SU-DHL-6 (cell line): ENCODE measurements around the gene GRID1.

ENCODE experiments used
- H2AFZ ChIP-seq: fragments of 200-600 bp; sonication (generic); 2 replicates; pipeline ENCODE4 v1.6.1; 2014; ENCODE audit warnings: low read depth, mild to moderate bottlenecking, moderate library complexity, mixed read lengths, antibody characterized with exemption, low read length; ENCODE audit not compliant: severe bottlenecking
- H3F3A ChIP-seq: fragments of 200-600 bp; shearing (Covaris generic); 2 replicates; pipeline ENCODE4 v1.6.0; 2016; ENCODE audit warnings: antibody characterized with exemption, mild to moderate bottlenecking; ENCODE audit not compliant: insufficient read depth
- H3K27ac ChIP-seq: fragments of 200-600 bp; sonication (generic); 2 replicates; pipeline ENCODE4 v1.5.1; 2016; ENCODE audit warnings: low read depth, mild to moderate bottlenecking, low read length, moderate library complexity, mixed read lengths
- H3K27me3 ChIP-seq: fragments of 200-600 bp; sonication (generic), shearing (Covaris generic); 2 replicates; pipeline ENCODE4 v1.6.0; 2014; ENCODE audit warnings: mild to moderate bottlenecking, low read length
- H3K36me3 ChIP-seq: fragments of 200-600 bp; sonication (generic); 2 replicates; pipeline ENCODE4 v1.6.1; 2014; ENCODE audit warnings: mild to moderate bottlenecking, low read length, mixed read lengths
- H3K4me2 ChIP-seq: fragments of 300-600, 200-600 bp; shearing (Covaris generic), sonication (generic); 2 replicates; pipeline ENCODE4 v1.6.0; 2014; ENCODE audit warnings: low read length, low read depth, mild to moderate bottlenecking; ENCODE audit not compliant: poor library complexity, severe bottlenecking
- H3K4me3 ChIP-seq: fragments of 200-600 bp; sonication (generic); 2 replicates; pipeline ENCODE4 v1.5.1; 2014; ENCODE audit warnings: antibody characterized with exemption, low read length, mild to moderate bottlenecking, mixed read lengths; ENCODE audit not compliant: insufficient read depth, poor library complexity, severe bottlenecking
- H3K79me2 ChIP-seq: fragments of 200-600 bp; sonication (generic); 2 replicates; pipeline ENCODE4 v1.6.1; 2014; ENCODE audit warnings: mild to moderate bottlenecking, low read length, moderate library complexity; ENCODE audit not compliant: insufficient read depth
- H3K9ac ChIP-seq: fragments of 200-600 bp; sonication (generic); 2 replicates; pipeline ENCODE4 v1.7.0; 2014; ENCODE audit warnings: mild to moderate bottlenecking, low read length
- H3K9me2 ChIP-seq: fragments of 200-600 bp; sonication (generic); replicated peaks from 2 replicates; pipeline ENCODE4 v1.6.1; 2014; ENCODE audit warnings: low read length; ENCODE audit not compliant: insufficient read depth
- H3K9me3 ChIP-seq: fragments of 200-600 bp; sonication (generic); 2 replicates; pipeline ENCODE4 v1.6.1; 2014; ENCODE audit warnings: low read length, mixed read lengths; ENCODE audit not compliant: insufficient read depth
- H4K20me1 ChIP-seq: fragments of 200-600 bp; sonication (generic); 2 replicates; pipeline ENCODE4 v1.6.1; 2014; ENCODE audit warnings: low read depth, mild to moderate bottlenecking, antibody characterized with exemption, low read length, moderate library complexity, mixed read lengths
- EZH2phosphoT487 ChIP-seq: fragments of 200-600 bp; sonication (generic), shearing (Covaris generic); conservative IDR thresholded peaks from 2 replicates; pipeline ENCODE4 v1.6.1; 2018; ENCODE audit warnings: mild to moderate bottlenecking, antibody characterized with exemption, low read length, moderate library complexity, mixed read lengths
- TF ChIP-seq, protein P1 (sequence below): fragments of 200-600 bp; sonication (generic); IDR thresholded peaks from one replicate; pipeline ENCODE4 v1.5.1; 2017; ENCODE audit warnings: antibody characterized with exemption, mild to moderate bottlenecking, low read length, moderate library complexity; ENCODE audit not compliant: insufficient read depth, poor library complexity, severe bottlenecking

Gene GRID1

GRCh38 chr10:86303626-86304025 lies 63.0 kb downstream of the GRID1 start:
- no peak overlapping the region for H3K4me3 ChIP-seq
- H3K9ac ChIP-seq = no peak overlapping the region
- no peaks in the 10 kb centered on the region for H3K9me2 ChIP-seq
- TF ChIP-seq EZH2phosphoT487 = no peak
- no peaks in the 10 kb centered on the region for H3K79me2 ChIP-seq
- H2AFZ ChIP-seq = no peak overlapping the region
- H3K36me3 ChIP-seq = no peaks in the 10 kb centered on the region
- H3K27me3 ChIP-seq = no peaks in the 10 kb centered on the region
- no peaks in the 10 kb centered on the region for H3K9me3 ChIP-seq
- H3F3A ChIP-seq = no peaks in the 10 kb centered on the region
- H3K4me2 ChIP-seq = no peak overlapping the region
- no peak overlapping the region for H3K27ac ChIP-seq
- H4K20me1 ChIP-seq = no peaks in the 10 kb centered on the region

DNA sequence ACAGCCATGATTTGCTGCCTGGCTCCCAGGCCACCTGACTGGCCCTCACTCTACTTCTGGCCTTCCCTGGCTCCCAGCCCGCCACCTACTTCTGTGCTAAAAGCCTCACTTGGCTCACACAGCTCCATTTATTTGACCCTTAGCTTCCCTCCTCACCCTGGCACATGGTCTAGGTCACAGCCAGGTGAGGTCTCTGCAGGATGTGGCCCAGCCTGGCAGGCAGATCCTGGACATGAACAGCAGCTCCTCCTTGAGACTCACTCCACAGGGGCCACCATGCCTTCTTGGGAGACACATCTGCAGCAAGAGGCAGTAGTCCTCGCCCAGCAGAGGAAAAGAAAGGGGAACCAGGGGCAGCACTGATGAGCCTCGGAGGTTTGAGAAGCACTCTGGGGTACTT lies 64.6 kb downstream of the GRID1 start:
- no peaks in the 10 kb centered on the region for H3K27me3 ChIP-seq
- H3K9me2 ChIP-seq = no peaks in the 10 kb centered on the region
- H3F3A ChIP-seq = no peaks in the 10 kb centered on the region
- H2AFZ ChIP-seq = no peak overlapping the region
- no peaks in the 10 kb centered on the region for H3K9me3 ChIP-seq
- no peaks in the 10 kb centered on the region for H3K79me2 ChIP-seq
- H3K27ac ChIP-seq = no peak overlapping the region
- H3K9ac ChIP-seq = no peak overlapping the region
- no peaks in the 10 kb centered on the region for H4K20me1 ChIP-seq
- H3K4me3 ChIP-seq = no peak overlapping the region
- TF ChIP-seq EZH2phosphoT487 = no peak
- TF ChIP-seq, protein P1, sequence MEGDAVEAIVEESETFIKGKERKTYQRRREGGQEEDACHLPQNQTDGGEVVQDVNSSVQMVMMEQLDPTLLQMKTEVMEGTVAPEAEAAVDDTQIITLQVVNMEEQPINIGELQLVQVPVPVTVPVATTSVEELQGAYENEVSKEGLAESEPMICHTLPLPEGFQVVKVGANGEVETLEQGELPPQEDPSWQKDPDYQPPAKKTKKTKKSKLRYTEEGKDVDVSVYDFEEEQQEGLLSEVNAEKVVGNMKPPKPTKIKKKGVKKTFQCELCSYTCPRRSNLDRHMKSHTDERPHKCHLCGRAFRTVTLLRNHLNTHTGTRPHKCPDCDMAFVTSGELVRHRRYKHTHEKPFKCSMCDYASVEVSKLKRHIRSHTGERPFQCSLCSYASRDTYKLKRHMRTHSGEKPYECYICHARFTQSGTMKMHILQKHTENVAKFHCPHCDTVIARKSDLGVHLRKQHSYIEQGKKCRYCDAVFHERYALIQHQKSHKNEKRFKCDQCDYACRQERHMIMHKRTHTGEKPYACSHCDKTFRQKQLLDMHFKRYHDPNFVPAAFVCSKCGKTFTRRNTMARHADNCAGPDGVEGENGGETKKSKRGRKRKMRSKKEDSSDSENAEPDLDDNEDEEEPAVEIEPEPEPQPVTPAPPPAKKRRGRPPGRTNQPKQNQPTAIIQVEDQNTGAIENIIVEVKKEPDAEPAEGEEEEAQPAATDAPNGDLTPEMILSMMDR = no peak
- no peaks in the 10 kb centered on the region for H3K36me3 ChIP-seq
- no peak overlapping the region for H3K4me2 ChIP-seq

GRCh38 chr10:86300931-86301830 lies 65.4 kb downstream of the GRID1 start:
- Histone ChIP-seq H2AFZ (no peak overlapping the region), H4K20me1 (no peaks in the 10 kb centered on the region), H3K79me2 (no peaks in the 10 kb centered on the region), H3K27me3 (no peaks in the 10 kb centered on the region), H3F3A (no peaks in the 10 kb centered on the region), H3K9ac (no peak overlapping the region), H3K27ac (no peak overlapping the region), H3K9me2 (no peaks in the 10 kb centered on the region), H3K9me3 (no peaks in the 10 kb centered on the region), H3K4me2 (no peak overlapping the region), H3K4me3 (no peak overlapping the region), H3K36me3 (no peaks in the 10 kb centered on the region)
- TF ChIP-seq EZH2phosphoT487 = no peak
- TF ChIP-seq, protein P1 = no peak

DNA sequence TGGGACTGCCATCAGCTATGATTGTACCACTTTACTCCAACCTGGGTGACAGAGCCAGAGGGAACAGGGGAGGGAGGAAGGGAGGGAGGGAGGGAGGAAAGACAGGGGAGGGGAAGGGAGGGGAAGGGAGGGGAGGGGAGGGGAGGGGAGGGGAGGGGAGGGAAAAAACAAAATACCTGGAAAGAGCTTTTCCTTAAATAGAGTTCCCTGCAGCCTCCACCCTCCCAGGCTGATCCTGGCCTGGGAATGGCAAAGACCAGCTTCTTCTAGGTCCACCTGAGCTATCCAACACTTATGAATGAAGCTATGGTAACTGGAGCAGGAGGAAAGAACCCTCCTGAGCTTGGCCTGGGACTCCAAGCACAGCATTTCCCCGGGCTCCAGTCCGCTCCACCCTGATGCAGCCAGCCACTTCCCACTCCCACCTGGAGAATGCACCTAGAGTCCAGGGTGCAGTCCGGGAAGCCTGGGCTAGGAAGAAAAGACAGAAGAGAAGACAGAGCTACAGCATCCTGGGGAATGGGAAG lies 66.1 kb downstream of the GRID1 start:
- Histone ChIP-seq H3K4me2 (no peak overlapping the region), H3K36me3 (no peaks in the 10 kb centered on the region), H3K79me2 (no peaks in the 10 kb centered on the region)

More for the DNA sequence above, 66.1 kb downstream of the GRID1 start:
- H3K27me3 ChIP-seq = no peaks in the 10 kb centered on the region
- H2AFZ ChIP-seq = no peak overlapping the region
- no peak overlapping the region for H3K9ac ChIP-seq
- H3F3A ChIP-seq = no peaks in the 10 kb centered on the region
- no peaks in the 10 kb centered on the region for H3K9me2 ChIP-seq
- H3K9me3 ChIP-seq = no peaks in the 10 kb centered on the region
- no peak for TF ChIP-seq EZH2phosphoT487
- TF ChIP-seq, protein P1 = no peak
- no peak overlapping the region for H3K27ac ChIP-seq
- H3K4me3 ChIP-seq = no peak overlapping the region
- H4K20me1 ChIP-seq = no peaks in the 10 kb centered on the region
